Endothelial cell (in vitro differentiated cells): Measurements from ENCODE around the gene PIP5K1B. TPM values are rescaled to one million over a fixed set of nuclear protein-coding genes. Genes with fewer than 3 reads are reported as not detected.

ENCODE experiments used
- DNase-seq: peaks from one replicate; pipeline ENCODE4 v3.0.0; 2021; ENCODE audit warnings: low spot score
- H3K27ac Mint-ChIP-seq: one replicate; pipeline ENCODE4 v1.8.0; 2021; ENCODE audit warnings: mixed read lengths, inconsistent platforms; ENCODE audit not compliant: unreplicated experiment
- H3K27me3 Mint-ChIP-seq: one replicate; pipeline ENCODE4 v1.8.0; 2021; ENCODE audit warnings: mild to moderate bottlenecking, moderate library complexity, mixed read lengths, inconsistent platforms; ENCODE audit not compliant: unreplicated experiment
- H3K36me3 Mint-ChIP-seq: one replicate; pipeline ENCODE4 v1.8.0; 2021; ENCODE audit warnings: mild to moderate bottlenecking, low read depth, mixed read lengths, inconsistent platforms; ENCODE audit not compliant: unreplicated experiment
- H3K4me1 Mint-ChIP-seq: one replicate; pipeline ENCODE4 v1.8.0; 2021; ENCODE audit warnings: mild to moderate bottlenecking, mixed read lengths, inconsistent platforms; ENCODE audit not compliant: unreplicated experiment
- H3K4me3 Mint-ChIP-seq: one replicate; pipeline ENCODE4 v1.8.0; 2021; ENCODE audit warnings: mild to moderate bottlenecking, mixed read lengths, inconsistent platforms; ENCODE audit not compliant: unreplicated experiment
- H3K9me3 Mint-ChIP-seq: one replicate; pipeline ENCODE4 v1.8.0; 2021; ENCODE audit warnings: mixed read lengths, inconsistent platforms; ENCODE audit not compliant: unreplicated experiment
- total RNA-seq: library from RNA; stranded (reverse); fragmentation: NEBNext Ultra II Directional; extraction: Animal tissue kit (Norgen Biotek cat#: 25700); gene quantifications from one replicate; pipeline ENCODE4 v1.2.1, GENCODE V29; 2021; ENCODE audit not compliant: unreplicated experiment
- TF ChIP-seq, protein P1 (sequence below): fragments of 200-600 bp; sonication (generic); IDR thresholded peaks from one replicate; pipeline ENCODE4 v1.5.0; 2021; ENCODE audit warnings: antibody characterized with exemption; ENCODE audit not compliant: unreplicated experiment

The PIP5K1B gene
- total RNA-seq, 1 donor from 2014 or later = 1.8 TPM

DNA sequence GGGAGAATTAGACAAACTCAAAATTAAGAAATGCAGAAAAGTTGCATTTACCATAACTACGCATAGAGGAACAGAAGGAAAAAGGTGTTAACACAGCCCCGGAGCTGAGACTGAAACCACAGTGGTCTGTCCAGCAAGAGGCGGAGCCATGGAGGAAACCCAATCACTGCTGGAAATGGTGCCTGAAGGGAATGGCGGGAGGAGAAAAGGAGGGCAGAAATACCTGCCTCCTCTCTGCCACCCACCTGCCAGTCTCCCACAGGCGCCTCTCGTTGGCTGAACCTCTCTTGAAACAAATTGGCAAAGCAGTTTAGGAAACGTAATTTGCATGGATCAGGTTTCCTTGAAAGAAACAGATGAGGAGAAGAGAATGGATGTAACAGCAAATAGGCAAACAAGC, 318.6 kb downstream of the PIP5K1B start:
- Mint-ChIP-seq H3K4me3 (no peak overlapping the region), H3K9me3 (no peaks in the 10 kb centered on the region), H3K36me3 (no peaks in the 10 kb centered on the region), H3K27ac (no peak overlapping the region), H3K27me3 (no peaks in the 10 kb centered on the region), H3K4me1 (no peaks in the 10 kb centered on the region)
- TF ChIP-seq, protein P1, sequence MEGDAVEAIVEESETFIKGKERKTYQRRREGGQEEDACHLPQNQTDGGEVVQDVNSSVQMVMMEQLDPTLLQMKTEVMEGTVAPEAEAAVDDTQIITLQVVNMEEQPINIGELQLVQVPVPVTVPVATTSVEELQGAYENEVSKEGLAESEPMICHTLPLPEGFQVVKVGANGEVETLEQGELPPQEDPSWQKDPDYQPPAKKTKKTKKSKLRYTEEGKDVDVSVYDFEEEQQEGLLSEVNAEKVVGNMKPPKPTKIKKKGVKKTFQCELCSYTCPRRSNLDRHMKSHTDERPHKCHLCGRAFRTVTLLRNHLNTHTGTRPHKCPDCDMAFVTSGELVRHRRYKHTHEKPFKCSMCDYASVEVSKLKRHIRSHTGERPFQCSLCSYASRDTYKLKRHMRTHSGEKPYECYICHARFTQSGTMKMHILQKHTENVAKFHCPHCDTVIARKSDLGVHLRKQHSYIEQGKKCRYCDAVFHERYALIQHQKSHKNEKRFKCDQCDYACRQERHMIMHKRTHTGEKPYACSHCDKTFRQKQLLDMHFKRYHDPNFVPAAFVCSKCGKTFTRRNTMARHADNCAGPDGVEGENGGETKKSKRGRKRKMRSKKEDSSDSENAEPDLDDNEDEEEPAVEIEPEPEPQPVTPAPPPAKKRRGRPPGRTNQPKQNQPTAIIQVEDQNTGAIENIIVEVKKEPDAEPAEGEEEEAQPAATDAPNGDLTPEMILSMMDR = no peak
- no peak for DNase-seq

DNA sequence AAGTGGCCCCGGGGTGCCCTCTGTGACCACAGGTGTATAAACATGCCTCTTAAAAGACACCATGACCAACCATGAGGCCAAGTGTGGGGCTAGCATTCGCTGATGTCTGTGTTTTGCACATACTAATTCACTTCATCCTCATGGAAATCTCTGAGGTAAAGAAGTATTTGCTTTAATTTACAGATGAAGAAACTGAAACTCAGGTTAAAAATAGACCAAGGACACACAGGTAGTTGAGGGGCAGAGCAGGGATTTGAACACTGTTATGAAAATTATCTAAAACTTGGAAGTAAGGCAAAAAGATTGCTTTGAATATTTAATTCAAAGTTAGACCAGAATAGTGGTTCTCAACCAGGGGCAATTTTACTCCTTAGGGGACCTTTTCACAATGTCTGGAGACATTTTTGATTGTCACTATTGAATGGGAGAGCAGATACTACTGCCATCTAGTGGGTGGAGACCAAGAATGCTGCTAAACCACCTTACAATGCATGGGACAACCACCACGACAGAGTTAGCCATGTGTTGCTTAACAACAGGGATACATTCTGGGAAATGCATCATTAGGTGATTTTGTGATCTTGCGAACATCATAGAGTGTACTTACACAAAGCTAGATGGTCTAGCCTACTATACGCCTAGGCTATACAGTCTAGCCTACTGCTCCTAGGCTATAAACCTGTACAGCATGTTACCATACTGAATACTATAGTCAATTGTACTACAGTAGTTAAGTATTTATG, 322.5 kb downstream of the PIP5K1B start:
- peak; percentile 43 for DNase-seq
- no peaks in the 10 kb centered on the region for H3K4me1 Mint-ChIP-seq
- TF ChIP-seq, protein P1 = peak; percentile 70
- no peak overlapping the region for H3K27ac Mint-ChIP-seq
- H3K27me3 Mint-ChIP-seq = no peaks in the 10 kb centered on the region
- no peak overlapping the region for H3K4me3 Mint-ChIP-seq
- no peaks in the 10 kb centered on the region for H3K9me3 Mint-ChIP-seq
- no peaks in the 10 kb centered on the region for H3K36me3 Mint-ChIP-seq

DNA sequence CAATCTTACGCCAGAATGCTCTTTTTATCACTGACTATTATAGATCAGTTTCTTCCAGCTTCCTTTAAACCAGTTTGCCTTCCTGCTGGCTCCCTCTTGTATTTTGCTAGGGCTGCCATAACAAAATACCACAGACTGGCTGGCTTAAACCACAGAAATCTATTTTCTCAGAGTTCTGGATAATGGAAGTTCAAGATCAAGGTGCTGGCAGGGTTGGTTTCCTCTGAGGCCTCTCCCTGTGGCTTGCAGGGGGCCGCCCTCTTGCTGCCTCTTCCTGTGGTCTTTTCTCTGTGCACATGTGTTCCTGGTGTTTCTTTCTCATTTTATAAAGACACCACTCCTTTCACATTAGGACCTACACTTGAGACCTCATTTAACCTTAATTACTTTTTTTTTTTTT, 323.7 kb downstream of the PIP5K1B start:
- no peaks in the 10 kb centered on the region for H3K36me3 Mint-ChIP-seq
- no peak for DNase-seq
- H3K4me3 Mint-ChIP-seq = no peak overlapping the region
- TF ChIP-seq, protein P1 = no peak
- H3K27ac Mint-ChIP-seq = no peak overlapping the region
- H3K27me3 Mint-ChIP-seq = no peaks in the 10 kb centered on the region
- no peaks in the 10 kb centered on the region for H3K9me3 Mint-ChIP-seq
- H3K4me1 Mint-ChIP-seq = no peaks in the 10 kb centered on the region

DNA sequence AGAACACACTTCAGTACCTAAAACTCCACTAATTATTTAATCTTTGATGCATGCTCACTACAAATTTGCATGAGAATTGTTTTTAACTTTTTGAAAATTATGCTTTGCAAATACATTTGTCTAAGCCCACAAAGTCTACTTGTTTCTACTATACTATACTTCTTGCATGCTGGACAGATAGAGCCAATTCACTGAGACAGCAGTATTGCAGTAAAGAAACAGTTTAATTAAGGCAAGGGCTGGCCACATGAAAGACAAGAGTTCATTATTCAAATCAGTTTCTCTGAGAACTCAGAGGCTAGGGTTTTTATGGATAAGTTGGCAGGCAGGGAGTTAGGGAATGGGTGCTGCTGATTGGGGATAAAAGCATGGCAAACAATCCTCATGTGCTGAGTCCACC, 324.5 kb downstream of the PIP5K1B start:
- Mint-ChIP-seq H3K4me3 (no peak overlapping the region), H3K27me3 (no peaks in the 10 kb centered on the region), H3K36me3 (no peaks in the 10 kb centered on the region), H3K27ac (no peak overlapping the region), H3K4me1 (no peaks in the 10 kb centered on the region), H3K9me3 (no peaks in the 10 kb centered on the region)
- DNase-seq = no peak
- TF ChIP-seq, protein P1 = no peak

DNA sequence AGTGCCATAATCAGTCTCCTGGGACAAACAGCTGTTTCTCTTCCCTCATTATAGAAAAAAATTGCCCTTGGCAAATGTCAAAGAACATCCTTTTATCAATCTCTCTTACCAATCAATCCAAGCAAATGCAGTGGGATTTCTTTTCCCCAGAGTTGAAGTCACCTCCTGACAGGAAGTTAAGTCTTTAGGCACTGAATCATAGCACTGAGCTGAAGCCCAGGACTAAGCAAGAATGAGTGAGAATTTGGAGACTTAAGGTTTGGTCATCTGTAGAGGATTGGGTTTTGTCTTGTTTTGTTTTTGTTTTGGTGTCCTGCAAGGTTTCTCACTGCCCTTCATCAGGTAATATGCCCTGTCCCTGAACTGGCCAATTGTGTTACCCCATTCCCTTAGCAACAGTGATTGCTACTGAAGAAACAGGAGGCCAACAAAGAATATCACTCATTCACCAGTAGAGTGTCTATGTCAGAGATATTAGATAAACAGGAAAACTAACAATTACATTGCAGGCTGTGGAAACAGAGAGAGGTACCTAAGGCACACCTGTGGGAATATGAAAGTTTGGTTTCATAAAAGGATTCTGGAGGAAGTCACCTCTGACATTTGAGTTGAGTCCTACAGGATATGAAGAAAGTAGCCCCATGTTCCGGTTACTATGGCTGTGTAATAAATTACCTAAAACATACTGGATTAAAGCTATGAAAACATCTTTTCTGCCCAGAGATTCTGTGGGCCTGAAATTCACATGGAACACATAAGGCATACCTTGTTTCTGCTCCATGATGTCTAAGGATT, 326.0 kb downstream of the PIP5K1B start:
- Mint-ChIP-seq H3K9me3 (no peaks in the 10 kb centered on the region), H3K4me3 (no peak overlapping the region), H3K4me1 (no peaks in the 10 kb centered on the region), H3K27me3 (no peaks in the 10 kb centered on the region), H3K27ac (no peak overlapping the region), H3K36me3 (no peaks in the 10 kb centered on the region)
- no peak for DNase-seq
- TF ChIP-seq, protein P1 = no peak
